GM21423 (cell line): ENCODE results near the gene BTBD9.
A peak's percentile ranks its signal among the peaks of the same experiment; 100 is the strongest.

Source experiments
- ATAC-seq: cut with Tn5 transposase; IDR thresholded peaks from one replicate; pipeline ENCODE4 v1.9.1; 2021; ENCODE audit warnings: mild to moderate bottlenecking, moderate library complexity; ENCODE audit not compliant: unreplicated experiment

Gene BTBD9

DNA sequence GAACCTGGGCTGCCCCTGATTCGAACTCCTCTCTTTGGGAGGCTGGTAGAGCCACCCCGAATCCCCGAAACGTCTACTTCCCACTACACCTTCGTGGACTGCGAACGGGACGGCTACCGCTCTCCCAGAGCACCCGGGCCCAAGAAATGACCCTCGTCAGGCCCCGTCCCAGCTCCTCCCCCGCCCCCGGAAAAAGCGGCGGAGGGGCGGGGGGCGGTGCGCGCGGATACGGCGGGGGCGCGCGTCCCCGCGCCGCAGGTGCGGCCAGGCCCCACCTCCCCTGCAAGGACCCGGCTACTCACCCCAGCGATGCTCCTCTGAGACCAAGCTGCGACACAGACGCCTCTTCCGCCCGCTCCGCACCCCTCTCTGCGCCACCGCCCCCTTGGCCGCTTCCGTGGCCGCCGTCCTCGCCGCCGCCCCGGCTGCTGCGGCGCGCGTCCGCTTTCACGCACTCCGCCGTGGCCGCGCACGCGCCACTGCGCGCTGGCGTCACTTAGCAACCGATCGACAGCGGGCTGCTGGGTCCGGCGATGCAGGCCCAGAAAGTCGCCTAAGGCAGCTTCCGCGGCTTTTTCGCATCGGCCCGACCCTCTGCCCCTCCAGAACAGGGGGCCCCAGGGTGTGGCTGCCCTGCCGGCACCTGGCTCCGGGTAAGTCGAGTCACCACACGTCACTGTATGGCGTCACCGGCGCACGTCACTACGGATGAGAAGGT, at the start of gene BTBD9:
BTBD9 (minus strand) TSS at position 432 of the 718 bp plus-strand sequence.
- ATAC-seq, result peak; percentile 83

DNA sequence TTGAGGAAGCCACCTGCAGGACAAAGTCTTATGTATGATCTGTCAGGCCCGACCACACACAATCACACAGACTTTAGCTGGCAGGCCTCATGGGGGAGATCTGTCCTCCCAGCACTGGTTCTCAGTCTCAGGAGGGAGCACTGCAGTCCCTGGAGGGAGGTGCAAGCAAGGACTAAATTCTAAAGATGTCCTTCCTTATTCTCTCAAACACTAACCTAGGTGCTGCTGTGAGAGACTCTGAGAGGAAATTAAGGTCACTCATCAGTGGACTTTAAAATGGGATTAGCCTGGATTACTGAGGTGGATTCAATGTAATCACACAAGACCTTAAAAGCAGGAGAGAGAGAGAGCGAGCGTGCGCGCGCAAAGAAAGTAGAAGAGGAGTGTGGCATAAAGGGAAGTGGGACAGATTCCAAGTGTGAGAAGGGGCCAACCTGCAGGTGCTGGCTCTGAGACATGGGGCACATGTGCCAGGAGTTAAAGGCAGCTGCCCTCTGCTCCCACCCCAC, 48.9 kb upstream of the BTBD9 start:
- ATAC-seq, result peak; percentile 72

GRCh38 chr6:38687549-38687948, 47.8 kb upstream of the BTBD9 start:
- no peak for ATAC-seq

DNA sequence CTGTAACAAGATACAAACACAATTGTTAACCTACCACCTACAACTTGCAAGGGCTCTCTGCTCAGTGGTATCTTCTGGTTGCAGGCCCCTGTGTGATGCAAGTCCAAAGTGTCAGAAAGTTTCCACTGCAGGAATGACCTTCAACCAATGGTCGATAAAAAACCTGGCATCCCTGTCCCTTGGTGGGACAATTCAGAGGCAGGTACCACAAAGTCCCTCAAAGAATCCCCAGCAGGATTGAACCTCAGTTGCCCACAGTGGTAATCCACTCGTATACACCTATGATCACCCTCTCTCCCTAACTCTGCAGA, 47.3 kb upstream of the BTBD9 start:
- ATAC-seq, result no peak

- ATAC-seq, result no peak
Observed at GRCh38 chr6:38686270-38687042, 46.7 kb upstream of the BTBD9 start.

GRCh38 chr6:38684904-38685303, 45.2 kb upstream of the BTBD9 start:
- no peak for ATAC-seq

DNA sequence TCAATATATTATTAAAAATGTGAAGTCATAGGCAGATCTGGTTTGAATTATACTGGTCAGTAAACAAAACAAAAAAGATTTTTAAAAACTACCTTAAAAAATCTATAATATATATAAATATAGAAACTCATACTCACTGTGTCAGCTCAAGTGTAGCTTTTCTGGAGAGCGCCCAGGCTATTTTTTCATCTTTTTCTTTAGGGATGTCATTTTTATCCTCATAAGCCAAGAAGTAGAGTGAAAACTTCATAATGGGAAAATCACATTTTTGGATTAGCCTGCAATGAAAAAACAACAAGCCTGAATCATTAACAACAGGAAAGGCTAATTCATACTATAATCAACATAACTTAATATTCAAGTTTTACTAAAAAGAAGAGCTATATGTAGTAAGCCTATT, 44.5 kb upstream of the BTBD9 start:
- ATAC-seq, result no peak

GRCh38 chr6:38681850-38682249, 42.1 kb upstream of the BTBD9 start:
- no peak for ATAC-seq

DNA sequence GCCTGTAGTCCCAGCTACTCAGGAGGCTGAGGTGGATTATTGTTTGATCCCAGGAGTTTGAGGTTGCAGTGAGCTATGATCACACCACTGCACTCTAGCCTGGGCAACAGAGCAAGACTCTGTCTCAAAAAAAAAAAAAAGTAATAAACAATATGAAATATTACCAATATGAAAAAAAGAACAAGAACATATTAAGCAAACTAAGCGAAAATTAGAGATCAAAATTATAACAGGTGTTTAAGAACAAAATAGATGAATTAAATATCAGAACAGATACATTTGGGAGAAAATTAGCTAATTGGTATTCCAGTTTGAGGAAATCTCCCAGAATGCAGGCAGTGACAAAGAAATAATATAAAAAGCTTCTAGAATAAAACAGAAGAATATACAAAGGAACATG, 39.9 kb upstream of the BTBD9 start:
- no peak for ATAC-seq

DNA sequence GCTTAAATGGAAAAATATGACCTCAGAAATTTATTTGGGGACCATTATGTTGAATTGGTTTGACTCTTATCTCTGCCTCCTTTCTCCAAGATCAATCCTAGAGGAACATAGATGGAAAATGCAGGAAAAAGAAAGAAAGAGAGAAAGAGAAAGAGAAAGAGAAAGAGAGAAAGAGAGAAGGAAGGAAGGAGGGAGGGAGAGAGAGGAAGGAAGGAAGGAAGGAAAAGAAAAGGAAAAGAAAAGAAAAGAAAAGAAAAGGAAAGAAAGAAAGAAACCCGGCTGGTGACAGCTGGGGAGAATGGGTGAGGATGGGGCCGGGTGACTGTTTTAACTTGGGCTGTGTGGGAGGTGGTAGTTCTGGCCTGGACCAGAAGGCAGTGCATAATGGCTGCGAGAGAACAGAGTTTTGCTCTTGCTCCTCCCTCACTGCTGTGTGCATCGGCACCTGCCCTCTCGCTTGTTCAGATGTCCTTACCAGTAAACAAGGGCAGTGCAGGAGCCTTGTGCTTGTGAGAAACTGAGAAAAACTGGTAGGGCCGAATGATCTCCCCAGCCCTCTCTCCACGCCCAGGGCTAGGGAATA, 38.5 kb upstream of the BTBD9 start:
- ATAC-seq, result no peak

DNA sequence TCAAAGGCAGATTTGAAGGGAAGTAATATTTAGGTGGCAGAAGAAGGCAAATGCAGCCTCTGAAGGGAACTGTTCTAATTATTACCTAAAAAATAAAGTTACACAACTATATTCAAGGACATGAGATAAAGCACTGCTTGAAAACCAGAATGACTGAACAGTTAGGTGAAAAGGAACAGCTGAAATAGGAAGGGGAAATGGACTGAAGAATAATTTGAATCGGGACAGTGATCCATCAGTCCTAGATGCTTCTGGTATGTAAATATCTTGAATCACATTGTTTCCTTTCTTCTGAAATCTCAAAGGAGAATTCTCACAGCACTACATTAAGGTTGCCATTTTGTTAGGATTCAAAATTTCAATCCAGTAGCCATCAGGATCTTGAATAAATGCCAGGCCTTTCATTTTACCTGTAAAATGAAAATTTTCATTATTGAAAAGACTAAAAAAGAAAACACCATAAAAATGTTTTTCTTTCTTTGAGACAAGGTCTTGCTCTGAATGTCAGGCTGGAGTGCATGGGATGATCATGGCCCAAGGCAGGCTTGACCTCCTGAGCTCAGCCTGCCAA, 37.3 kb upstream of the BTBD9 start:
- peak; percentile 11 for ATAC-seq

DNA sequence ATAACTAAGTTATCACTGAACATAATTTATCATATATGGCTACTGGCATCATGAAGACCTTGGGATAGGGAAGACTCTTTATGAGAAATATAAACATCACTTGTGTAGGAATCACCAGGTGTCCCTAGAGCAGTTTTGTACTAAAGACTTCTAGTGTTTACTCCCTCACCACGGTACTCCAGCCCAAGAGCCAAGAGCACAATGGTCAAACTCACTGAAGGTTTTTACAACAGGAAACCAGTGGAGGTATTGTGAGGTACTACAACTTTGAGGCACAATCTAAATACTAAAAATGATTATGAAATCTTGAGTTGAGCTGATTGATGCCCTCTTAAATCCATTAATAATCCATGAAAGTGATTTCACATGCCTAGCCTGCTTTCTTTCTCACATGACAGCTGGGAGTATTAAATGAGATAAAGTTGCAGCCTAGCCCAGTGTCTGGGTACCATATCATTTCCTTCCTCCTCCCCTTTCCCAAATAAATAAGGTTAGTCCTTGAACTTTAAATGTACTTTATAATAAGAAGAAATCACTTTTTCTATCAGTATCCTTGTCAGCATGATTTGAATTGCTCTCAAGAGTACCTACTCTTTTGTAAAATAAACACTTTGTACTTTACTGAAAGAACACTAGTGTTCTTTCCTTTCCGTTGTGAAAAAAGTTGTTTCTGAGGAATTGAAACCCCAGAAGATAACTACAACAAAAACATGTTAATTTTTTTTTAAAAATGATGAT, 36.7 kb upstream of the BTBD9 start:
- ATAC-seq, result peak; percentile 25

DNA sequence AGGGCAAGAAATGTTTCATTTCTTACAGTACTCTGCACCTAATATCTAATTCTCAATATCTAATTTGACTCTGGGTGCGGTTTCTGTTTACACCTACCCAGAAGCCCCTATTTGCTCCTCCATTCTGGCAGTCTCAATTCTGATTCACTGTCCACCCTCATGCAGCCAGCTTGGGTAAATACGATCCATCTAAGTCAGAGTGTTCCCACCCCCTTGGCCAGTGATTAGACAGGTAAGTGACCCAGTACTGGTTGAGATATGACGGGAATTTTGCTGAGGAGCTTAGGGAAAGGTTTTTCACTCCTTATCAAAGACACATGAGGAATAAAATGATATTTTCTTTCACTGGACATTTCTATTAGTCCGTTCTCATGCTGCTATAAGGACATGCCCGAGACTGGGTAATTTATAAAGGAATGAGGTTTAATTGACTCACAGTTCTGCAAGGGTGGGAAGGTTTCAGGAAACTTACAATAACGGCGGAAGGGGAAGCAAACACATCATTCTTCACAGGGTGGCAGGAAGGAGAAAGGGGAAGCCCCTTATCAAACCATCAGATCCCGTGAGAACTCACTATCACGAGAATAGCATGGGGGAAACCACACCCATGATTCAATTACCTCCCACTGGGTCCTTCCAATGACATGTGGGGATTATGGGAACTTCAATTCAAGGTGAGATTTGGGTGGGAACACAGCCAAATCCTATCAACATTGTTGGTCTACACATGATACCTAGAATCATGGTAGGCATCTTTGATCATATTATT, 33.9 kb upstream of the BTBD9 start:
- no peak for ATAC-seq

- ATAC-seq, result peak; percentile 82
Observed at GRCh38 chr6:38671885-38672467, 32.2 kb upstream of the BTBD9 start.

- no peak for ATAC-seq
Observed at GRCh38 chr6:38658418-38659167, 18.9 kb upstream of the BTBD9 start.

DNA sequence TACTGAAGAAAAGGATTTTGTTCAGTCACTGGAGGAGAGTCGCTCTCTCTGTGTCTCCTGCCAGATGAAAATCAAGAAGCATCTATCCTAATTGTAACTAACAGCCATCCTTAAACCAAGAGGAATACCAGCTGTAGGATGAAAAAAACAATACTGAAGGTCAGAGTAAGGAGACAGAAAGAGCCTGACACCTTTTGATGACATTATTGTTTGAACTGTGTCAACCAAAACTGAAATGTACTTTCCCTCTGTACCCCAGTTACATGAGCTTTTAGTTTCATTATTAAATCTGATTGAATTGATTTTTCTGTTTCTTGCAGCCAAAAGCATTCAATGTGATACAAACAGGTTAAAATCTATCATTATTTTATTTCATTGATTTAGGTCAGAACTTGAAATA, 17.2 kb upstream of the BTBD9 start:
- no peak for ATAC-seq

- no peak for ATAC-seq
Observed at GRCh38 chr6:38654263-38654662, 14.5 kb upstream of the BTBD9 start.

DNA sequence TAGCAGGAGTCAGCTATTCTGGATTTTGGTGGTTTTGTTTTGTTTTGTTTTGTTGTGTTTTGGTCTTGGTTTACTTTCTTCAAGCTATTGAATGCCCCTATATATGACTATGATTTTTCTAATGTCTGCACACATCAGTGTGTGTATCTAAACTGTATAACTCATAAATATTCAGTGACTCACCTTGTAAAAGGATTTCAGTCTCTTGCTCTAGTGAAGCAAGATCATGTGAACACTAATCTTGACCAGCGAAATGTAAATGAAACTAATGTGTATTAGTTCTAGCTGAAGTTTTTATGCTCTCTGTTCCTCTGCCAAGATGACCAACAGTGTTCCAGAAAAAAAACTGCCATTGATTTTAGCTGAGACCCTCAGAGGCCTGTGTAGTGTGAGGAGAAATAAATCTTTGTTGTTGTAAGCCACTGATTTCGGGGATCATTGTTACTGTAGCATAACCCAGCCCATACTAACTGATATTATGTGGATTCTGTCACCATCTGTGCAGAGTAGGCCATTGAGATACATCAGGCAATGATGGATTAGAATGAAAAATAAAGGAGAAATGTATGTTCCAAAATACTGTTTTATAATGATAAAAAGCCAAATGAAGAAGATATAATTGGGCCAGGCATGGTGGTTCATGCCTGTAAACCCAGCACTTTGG, 11.5 kb upstream of the BTBD9 start:
- ATAC-seq, result no peak
